Measurements from ENCODE around the gene CNN3. TPM values are rescaled to one million over a fixed set of nuclear protein-coding genes. Genes with fewer than 3 reads are reported as not detected.

Gene CNN3
- total RNA-seq, 2 experiments from 2014 or later = 12.8 to 12.9 TPM

DNA sequence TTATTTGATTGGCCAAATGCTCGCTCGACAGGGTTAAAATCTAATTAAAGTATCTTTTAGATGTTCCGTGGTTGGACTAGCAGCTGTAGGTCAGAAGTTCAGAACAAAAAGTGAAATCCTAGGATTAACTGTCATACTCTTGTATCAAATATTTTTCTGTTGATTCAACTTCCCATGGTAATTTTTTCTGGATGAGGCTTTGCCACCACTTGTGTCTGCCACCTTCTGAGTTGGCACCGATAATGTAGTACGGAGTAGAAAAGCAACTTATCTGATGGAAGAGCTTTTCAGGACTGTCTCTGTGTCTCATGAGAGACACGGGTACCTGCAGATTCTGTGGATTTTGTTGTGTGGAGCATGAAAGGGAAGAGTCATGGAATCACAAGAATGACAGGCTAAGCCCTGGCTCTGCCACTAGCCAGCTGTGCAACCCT lies 44.6 kb upstream of the CNN3 start:
- TF ChIP-seq, protein P1, sequence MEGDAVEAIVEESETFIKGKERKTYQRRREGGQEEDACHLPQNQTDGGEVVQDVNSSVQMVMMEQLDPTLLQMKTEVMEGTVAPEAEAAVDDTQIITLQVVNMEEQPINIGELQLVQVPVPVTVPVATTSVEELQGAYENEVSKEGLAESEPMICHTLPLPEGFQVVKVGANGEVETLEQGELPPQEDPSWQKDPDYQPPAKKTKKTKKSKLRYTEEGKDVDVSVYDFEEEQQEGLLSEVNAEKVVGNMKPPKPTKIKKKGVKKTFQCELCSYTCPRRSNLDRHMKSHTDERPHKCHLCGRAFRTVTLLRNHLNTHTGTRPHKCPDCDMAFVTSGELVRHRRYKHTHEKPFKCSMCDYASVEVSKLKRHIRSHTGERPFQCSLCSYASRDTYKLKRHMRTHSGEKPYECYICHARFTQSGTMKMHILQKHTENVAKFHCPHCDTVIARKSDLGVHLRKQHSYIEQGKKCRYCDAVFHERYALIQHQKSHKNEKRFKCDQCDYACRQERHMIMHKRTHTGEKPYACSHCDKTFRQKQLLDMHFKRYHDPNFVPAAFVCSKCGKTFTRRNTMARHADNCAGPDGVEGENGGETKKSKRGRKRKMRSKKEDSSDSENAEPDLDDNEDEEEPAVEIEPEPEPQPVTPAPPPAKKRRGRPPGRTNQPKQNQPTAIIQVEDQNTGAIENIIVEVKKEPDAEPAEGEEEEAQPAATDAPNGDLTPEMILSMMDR (IDR thresholded peaks at IDR 0.05) = no peak
- Mint-ChIP-seq H3K36me3 (ENCODE audit: low read depth) (no peaks in the 10 kb centered on the region), H3K27me3 (no peaks in the 10 kb centered on the region), H3K27ac (no peak overlapping the region), H3K4me1 (ENCODE audit: low read depth) (no peaks in the 10 kb centered on the region), H3K4me3 (no peak overlapping the region), H3K9me3 (no peaks in the 10 kb centered on the region)
- no peak for DNase-seq
- ChIA-PET CTCF (no interaction called here), POLR2A (no interaction called here)
- intact Hi-C loops (cut with micrococcal nuclease) = no loop called here
- no peak for ATAC-seq

DNA sequence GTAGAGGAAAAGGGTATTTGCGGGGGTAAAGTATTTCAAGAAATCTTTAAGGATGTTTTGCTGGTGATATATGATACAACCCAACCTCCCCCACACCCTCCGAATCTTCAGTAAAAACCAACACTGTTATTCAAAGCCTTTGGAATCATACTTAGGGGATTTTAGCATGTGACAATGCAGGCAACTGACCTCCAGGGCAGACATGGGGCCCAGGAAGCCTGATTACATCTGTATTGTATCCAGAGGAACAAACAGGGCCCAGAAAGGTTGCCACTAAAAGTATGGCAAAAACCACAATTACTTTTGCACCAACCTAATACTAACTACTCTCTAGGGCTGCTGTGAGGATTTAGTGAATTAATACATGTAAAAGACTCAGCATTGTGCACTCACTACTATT lies 43.9 kb upstream of the CNN3 start:
- intact Hi-C loops (cut with micrococcal nuclease) = no loop called here
- CTCF ChIA-PET = no interaction called here

DNA sequence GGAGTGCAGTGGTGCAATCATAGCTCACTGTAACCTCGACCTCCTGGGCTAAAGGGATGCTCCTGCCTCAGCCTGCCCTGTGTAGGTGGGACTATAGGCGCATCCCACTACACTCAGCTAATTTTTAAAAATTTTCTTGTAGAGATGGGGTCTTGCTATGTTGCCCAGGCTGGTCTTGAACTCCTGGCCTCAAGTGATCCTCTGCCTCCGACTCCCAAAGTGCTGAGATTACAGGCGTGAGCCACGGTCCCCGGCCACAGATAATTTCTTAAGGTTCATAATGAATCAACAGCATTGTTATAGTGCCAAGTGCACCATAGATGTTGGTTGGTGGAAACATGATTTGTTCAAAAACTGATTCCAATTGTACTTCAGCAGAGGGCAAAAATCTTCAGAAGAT lies 42.2 kb upstream of the CNN3 start:
- ATAC-seq (no peak), DNase-seq (no peak)
- Mint-ChIP-seq H3K9me3 (no peaks in the 10 kb centered on the region), H3K4me3 (no peak overlapping the region), H3K36me3 (ENCODE audit: low read depth) (no peaks in the 10 kb centered on the region), H3K27ac (no peak overlapping the region), H3K27me3 (no peaks in the 10 kb centered on the region), H3K4me1 (ENCODE audit: low read depth) (no peaks in the 10 kb centered on the region)
- TF ChIP-seq, protein P1 (IDR thresholded peaks at IDR 0.05) = no peak
- ChIA-PET POLR2A (no interaction called here), CTCF (interaction anchor here (1.0 kb wide), 1 partner anchor 9 kb away, joined by 3 read pairs; no protein-coding TSS in a partner anchor)
- intact Hi-C loops (cut with micrococcal nuclease) = no loop called here

More for the DNA sequence above, 43.9 kb upstream of the CNN3 start:
- Mint-ChIP-seq H3K27me3 (no peaks in the 10 kb centered on the region), H3K27ac (no peak overlapping the region), H3K36me3 (ENCODE audit: low read depth) (no peaks in the 10 kb centered on the region), H3K4me1 (ENCODE audit: low read depth) (no peaks in the 10 kb centered on the region), H3K9me3 (no peaks in the 10 kb centered on the region), H3K4me3 (no peak overlapping the region)
- ATAC-seq = no peak
- TF ChIP-seq, protein P1 (IDR thresholded peaks at IDR 0.05) = no peak
- no peak for DNase-seq
- POLR2A ChIA-PET = no interaction called here

DNA sequence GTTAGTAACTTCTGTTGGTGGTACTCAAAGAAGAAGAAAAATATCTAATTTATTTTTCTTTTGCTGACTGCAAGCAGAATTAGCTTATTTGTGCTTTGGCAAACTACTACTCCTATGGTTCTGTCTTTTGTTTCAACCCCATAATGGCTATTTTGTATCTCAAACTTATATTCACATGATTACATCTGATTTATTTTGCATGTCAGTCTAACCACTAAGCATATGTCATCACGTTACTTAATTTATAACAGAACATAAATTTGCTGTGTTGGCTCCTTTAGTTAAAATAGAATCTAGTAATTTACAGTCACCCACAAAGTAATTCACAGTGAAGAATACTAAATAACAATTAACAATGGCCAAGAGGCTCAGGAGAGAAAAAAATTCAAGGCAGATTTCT lies 39.1 kb upstream of the CNN3 start:
- intact Hi-C loops (cut with micrococcal nuclease) = no loop called here
- DNase-seq = no peak
- Mint-ChIP-seq H3K36me3 (ENCODE audit: low read depth) (no peaks in the 10 kb centered on the region), H3K27me3 (no peaks in the 10 kb centered on the region), H3K27ac (no peak overlapping the region), H3K9me3 (no peaks in the 10 kb centered on the region), H3K4me3 (no peak overlapping the region), H3K4me1 (ENCODE audit: low read depth) (peaks cover 10% of the 10 kb centered on the region)
- TF ChIP-seq, protein P1 (IDR thresholded peaks at IDR 0.05) = no peak
- CTCF ChIA-PET = no interaction called here
- POLR2A ChIA-PET = interaction anchor here (0.6 kb wide), 1 partner anchor 1057 kb away, joined by 3 read pairs; the partner anchor contains the start of gene GCLM
- ATAC-seq = no peak

DNA sequence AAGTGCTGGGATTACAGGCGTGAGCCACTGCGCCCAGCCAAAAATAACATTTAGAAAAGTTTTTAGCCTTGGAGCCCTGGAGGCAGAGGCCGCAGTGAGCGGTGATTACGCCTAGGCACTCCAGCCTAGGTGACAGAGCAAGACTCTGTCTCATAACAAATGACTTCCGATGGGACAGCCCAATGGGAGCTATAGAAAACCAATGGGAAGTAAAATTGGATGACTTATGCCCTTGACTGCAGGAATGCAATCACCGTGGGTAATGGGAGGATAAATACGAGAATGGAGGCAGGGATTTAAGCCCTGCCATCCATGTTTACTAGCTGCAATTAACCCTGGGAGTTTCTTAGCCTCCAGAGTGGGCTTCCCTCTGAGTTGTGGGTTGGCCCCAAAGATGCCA lies 37.0 kb upstream of the CNN3 start:
- DNase-seq (no peak), ATAC-seq (no peak)
- Mint-ChIP-seq H3K4me3 (no peak overlapping the region), H3K4me1 (ENCODE audit: low read depth) (peaks cover 10% of the 10 kb centered on the region), H3K9me3 (no peaks in the 10 kb centered on the region), H3K36me3 (ENCODE audit: low read depth) (no peaks in the 10 kb centered on the region), H3K27me3 (no peaks in the 10 kb centered on the region), H3K27ac (no peak overlapping the region)
- TF ChIP-seq, protein P1 (IDR thresholded peaks at IDR 0.05) = no peak
- ChIA-PET CTCF (interaction anchor here (1.2 to 1.9 kb wide), 3 partner anchors 80 to 121 kb away, joined by 3 to 6 read pairs (median 3); no protein-coding TSS in a partner anchor), POLR2A (interaction anchor here (0.6 kb wide), 1 partner anchor 42 kb away, joined by 3 read pairs; no protein-coding TSS in a partner anchor)
- intact Hi-C loops (cut with micrococcal nuclease) = no loop called here

Measured in activated CD8-positive, alpha-beta T cell treated with anti-CD3 and anti-CD28 coated beads for 36 hours (primary cell).